AG04449 (cell line): Measurements from ENCODE around the gene ETV2.
A peak's percentile ranks its signal among the peaks of the same experiment; 100 is the strongest.
"Not testable (repeated sequence)": the region's sequence is repeated elsewhere in the genome, so short reads cannot be mapped to it uniquely, and the experiment has no call there.

Experiments
- CTCF ChIA-PET: fragments of 350-600 bp; formaldehyde crosslinking; extraction: SDS; loops from one replicate; lab custom pipeline; 2021; ENCODE audit warnings: antibody characterized with exemption; lab: Yijun Ruan, JAX
- POLR2A ChIA-PET: fragments of 400-600, 350-600 bp; formaldehyde crosslinking; extraction: SDS; loops from one replicate; lab custom pipeline; 2020; ENCODE audit warnings: antibody characterized with exemption, inconsistent platforms; lab: Yijun Ruan, JAX
- DNase-seq: peaks from one replicate; pipeline ENCODE4 v3.0.0-alpha.2; 2010; ENCODE audit warnings: low read depth, low spot score
- H3K4me3 ChIP-seq: 2 replicates; pipeline ENCODE4 v1.5.1; 2011; ENCODE audit warnings: low read depth, mild to moderate bottlenecking, control low read depth, low read length
- TF ChIP-seq, protein P1 (sequence below): IDR thresholded peaks from one replicate; pipeline ENCODE4 v1.5.1; 2011; ENCODE audit warnings: mild to moderate bottlenecking, moderate library complexity, low read length, control low read depth, inconsistent platforms; ENCODE audit not compliant: insufficient read depth; ENCODE audit errors: missing control alignments

Gene ETV2

GRCh38 chr19:35673121-35673804 lies 31.7 kb downstream of the ETV2 start:
- CTCF ChIA-PET: interaction anchor here (1.1 to 1.4 kb wide), 4 partner anchors 8 to 21 kb away, joined by 3 to 5 read pairs (median 4); no protein-coding TSS in a partner anchor
- TF ChIP-seq, protein P1, sequence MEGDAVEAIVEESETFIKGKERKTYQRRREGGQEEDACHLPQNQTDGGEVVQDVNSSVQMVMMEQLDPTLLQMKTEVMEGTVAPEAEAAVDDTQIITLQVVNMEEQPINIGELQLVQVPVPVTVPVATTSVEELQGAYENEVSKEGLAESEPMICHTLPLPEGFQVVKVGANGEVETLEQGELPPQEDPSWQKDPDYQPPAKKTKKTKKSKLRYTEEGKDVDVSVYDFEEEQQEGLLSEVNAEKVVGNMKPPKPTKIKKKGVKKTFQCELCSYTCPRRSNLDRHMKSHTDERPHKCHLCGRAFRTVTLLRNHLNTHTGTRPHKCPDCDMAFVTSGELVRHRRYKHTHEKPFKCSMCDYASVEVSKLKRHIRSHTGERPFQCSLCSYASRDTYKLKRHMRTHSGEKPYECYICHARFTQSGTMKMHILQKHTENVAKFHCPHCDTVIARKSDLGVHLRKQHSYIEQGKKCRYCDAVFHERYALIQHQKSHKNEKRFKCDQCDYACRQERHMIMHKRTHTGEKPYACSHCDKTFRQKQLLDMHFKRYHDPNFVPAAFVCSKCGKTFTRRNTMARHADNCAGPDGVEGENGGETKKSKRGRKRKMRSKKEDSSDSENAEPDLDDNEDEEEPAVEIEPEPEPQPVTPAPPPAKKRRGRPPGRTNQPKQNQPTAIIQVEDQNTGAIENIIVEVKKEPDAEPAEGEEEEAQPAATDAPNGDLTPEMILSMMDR: no peak
- no peak for DNase-seq
- peak overlapping the region; percentile 46 for H3K4me3 ChIP-seq
- POLR2A ChIA-PET: interaction anchor here (1.1 kb wide), 1 partner anchor 30 kb away, joined by 3 read pairs; no protein-coding TSS in a partner anchor

DNA sequence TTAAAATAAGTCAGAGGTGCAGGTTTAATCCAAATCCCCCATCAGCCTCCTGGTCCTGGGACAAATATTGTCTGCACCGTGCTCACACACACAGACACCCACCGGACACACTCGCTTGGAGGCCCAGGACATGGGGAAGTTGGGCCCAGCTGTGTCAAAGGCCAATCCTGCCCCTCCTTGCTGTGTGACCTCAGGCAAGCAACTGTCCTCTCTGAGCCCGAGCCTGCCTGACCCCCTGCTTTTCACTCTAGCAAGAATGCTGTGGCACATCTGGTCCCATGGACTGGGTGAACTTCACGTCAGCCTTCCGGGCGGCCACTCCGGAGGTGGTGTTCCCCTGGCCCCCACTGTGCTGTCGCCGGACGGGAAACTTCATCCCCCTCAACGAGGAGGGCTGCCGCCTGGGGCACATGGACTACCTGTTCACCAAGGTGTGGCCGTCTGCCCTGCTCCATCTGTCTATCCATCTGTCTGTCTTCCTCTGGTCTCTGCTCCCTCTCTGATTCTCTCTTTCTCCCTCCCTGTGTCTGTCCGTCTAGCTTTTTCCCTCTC lies 34.1 kb downstream of the ETV2 start:
- POLR2A ChIA-PET: no interaction called here
- H3K4me3 ChIP-seq: no peak overlapping the region
- CTCF ChIA-PET: no interaction called here
- TF ChIP-seq, protein P1: no peak
- no peak for DNase-seq

- DNase-seq: no peak
- TF ChIP-seq, protein P1: no peak
- POLR2A ChIA-PET: no interaction called here
- CTCF ChIA-PET: interaction anchor here (0.7 to 2.3 kb wide), 2 partner anchors 9 to 12 kb away, joined by 3 to 9 read pairs; no protein-coding TSS in a partner anchor
- no peak overlapping the region for H3K4me3 ChIP-seq
These were observed 48.3 kb downstream of the ETV2 start for GRCh38 chr19:35689836-35690235.

GRCh38 chr19:35691106-35691505 lies 49.6 kb downstream of the ETV2 start:
- H3K4me3 ChIP-seq, POLR2A ChIA-PET, DNase-seq: not testable (repeated sequence)
- CTCF ChIA-PET: interaction anchor here (1.1 to 2.3 kb wide), 2 partner anchors 11 to 24 kb away, joined by 3 to 9 read pairs; no protein-coding TSS in a partner anchor

- H3K4me3 ChIP-seq: no peak overlapping the region
- DNase-seq: no peak
- CTCF ChIA-PET: interaction anchor here (0.7 to 2.4 kb wide), 17 partner anchors 9 to 339 kb away, joined by 3 to 28 read pairs (median 4); partner anchors contain the start of gene KMT2B
- TF ChIP-seq, protein P1: no peak
- POLR2A ChIA-PET: no interaction called here
These were observed 50.5 kb downstream of the ETV2 start for GRCh38 chr19:35692010-35692409.

DNA sequence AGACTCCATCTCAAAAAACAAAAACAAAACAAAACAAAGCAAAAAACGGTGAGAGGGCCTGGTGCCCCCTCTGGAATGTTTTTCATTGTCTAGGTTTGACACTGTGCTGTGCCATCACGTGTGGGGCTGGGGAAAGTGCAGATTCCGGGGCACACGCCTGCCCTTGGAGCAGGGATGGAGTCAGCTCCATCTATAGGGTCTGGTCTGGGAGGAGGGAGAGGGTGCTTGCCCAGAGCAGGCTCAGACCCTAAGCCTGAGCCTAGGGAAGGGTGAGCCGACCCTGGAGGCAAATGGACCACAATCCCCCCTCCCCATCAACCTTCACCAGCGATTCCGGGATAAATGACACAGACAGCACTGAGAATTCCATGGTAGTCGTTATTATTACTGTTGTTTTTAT lies 51.9 kb downstream of the ETV2 start:
- POLR2A ChIA-PET: no interaction called here
- CTCF ChIA-PET: interaction anchor here (0.6 to 2.4 kb wide), 22 partner anchors 9 to 149 kb away, joined by 3 to 28 read pairs (median 4); partner anchors contain the start of genes IGFLR1 and KMT2B
- TF ChIP-seq, protein P1: no peak
- no peak overlapping the region for H3K4me3 ChIP-seq
- no peak for DNase-seq
